Measurements from ENCODE around the gene VSNL1.
A peak's percentile ranks its signal among the peaks of the same experiment; 100 is the strongest.

The VSNL1 gene

DNA sequence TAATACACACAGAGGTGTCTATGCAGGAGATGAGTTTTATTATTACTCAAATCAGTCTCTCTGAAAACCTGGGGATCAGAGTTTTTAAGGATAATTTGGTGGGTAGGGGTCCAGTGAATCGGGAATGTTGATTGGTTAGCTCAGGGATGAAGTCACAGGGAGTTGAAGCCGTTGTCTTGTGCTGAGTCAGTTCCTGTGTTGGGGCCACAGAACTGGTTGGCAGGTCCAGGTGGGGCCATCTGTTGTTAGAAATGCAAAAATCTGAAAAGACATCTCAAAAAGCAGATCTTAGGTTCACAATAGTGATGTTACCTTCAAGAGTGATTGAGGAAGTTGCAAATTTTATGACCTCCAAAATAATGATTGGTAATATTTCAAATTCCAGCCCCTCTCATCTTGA lies 86.9 kb downstream of the VSNL1 start (continued):
- TF ChIP-seq ZNF354C (tag by site-specific recombination; IDR thresholded peaks at IDR 0.05; ENCODE audit: borderline replicate concordance, low read depth) (no peak), ZNF423 (tag by site-specific recombination; IDR thresholded peaks at IDR 0.05) (no peak), YY2 (tag by site-specific recombination; IDR thresholded peaks at IDR 0.05) (no peak), ZNF157 (tag by site-specific recombination; IDR thresholded peaks at IDR 0.05) (no peak), ZFP41 (tag by site-specific recombination; IDR thresholded peaks at IDR 0.05; ENCODE audit: borderline replicate concordance) (no peak), ZNF555 (tag by site-specific recombination; conservative IDR thresholded peaks at IDR 0.05) (no peak)
- TF ChIP-seq, protein P1, sequence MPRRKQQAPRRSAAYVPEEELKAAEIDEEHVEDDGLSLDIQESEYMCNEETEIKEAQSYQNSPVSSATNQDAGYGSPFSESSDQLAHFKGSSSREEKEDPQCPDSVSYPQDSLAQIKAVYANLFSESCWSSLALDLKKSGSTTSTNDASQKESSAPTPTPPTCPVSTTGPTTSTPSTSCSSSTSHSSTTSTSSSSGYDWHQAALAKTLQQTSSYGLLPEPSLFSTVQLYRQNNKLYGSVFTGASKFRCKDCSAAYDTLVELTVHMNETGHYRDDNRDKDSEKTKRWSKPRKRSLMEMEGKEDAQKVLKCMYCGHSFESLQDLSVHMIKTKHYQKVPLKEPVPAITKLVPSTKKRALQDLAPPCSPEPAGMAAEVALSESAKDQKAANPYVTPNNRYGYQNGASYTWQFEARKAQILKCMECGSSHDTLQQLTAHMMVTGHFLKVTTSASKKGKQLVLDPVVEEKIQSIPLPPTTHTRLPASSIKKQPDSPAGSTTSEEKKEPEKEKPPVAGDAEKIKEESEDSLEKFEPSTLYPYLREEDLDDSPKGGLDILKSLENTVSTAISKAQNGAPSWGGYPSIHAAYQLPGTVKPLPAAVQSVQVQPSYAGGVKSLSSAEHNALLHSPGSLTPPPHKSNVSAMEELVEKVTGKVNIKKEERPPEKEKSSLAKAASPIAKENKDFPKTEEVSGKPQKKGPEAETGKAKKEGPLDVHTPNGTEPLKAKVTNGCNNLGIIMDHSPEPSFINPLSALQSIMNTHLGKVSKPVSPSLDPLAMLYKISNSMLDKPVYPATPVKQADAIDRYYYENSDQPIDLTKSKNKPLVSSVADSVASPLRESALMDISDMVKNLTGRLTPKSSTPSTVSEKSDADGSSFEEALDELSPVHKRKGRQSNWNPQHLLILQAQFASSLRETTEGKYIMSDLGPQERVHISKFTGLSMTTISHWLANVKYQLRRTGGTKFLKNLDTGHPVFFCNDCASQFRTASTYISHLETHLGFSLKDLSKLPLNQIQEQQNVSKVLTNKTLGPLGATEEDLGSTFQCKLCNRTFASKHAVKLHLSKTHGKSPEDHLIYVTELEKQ (tag by site-specific recombination; IDR thresholded peaks at IDR 0.05; ENCODE audit: borderline replicate concordance) = no peak

DNA sequence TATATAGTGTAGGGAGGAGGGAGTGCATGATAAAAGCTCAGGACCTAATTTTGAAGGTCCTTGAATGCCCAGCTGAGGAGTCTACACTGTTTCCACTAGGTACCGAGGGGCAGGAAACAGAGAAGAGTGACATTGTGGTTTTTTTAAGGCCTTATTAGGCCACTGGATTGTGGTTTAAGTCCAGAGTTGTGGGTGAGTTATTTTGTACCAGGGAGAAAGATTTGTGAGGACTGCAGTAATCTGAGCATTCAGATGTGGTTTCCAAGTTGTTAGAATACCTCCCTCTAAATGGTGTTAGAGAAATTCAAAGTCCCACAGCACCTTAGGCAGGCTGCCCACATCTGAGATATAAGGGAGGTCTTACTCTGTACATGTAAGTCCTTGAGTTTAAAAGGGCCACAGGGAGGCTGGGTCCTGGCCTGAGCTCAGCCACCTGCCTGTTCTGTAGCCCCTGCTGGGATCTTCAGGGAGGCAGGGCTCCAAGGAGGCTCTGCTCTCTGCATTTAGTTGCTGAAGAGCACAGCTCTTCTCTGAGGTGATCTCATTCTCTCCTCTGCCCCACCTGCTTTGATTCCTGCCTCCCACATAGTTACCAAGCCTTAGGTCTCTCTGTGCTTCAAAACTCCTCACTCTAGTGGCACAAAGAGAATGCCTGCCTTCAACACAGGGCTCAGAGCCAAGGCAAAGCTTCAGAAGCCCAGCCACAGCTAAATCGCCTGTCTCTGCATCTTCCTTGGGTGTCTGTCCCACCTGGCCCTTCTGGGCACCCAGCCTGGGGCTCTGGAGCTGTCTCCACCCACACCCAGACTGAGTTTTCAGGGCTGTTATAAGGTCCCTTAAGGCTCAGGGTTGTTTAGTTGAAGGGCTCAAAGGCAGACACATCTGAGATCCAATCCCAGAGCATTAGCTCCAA lies 88.1 kb downstream of the VSNL1 start:
- POLR2A ChIA-PET = no interaction called here
- CTCF ChIA-PET = interaction anchor here (2.4 kb wide), 1 partner anchor 17 kb away, joined by 7 read pairs; no protein-coding TSS in a partner anchor
- no peak for TF ChIP-seq SCRT1 (tag by site-specific recombination; IDR thresholded peaks at IDR 0.05; ENCODE audit: borderline replicate concordance)
- TF ChIP-seq GLIS1 (tag by site-specific recombination; IDR thresholded peaks at IDR 0.05) = peak; percentile 80
- TF ChIP-seq ZBTB7A (tag by site-specific recombination; IDR thresholded peaks at IDR 0.05; ENCODE audit: low read depth) = no peak
- no peak for TF ChIP-seq IKZF3 (tag by site-specific recombination; IDR thresholded peaks at IDR 0.05)
- 0 out of 2 replicates have a peak, but pooled peaks have one; percentile 7 for TF ChIP-seq EGR2 (tag by site-specific recombination; IDR thresholded peaks at IDR 0.05; ENCODE audit: low read depth)
- TF ChIP-seq, protein P2, sequence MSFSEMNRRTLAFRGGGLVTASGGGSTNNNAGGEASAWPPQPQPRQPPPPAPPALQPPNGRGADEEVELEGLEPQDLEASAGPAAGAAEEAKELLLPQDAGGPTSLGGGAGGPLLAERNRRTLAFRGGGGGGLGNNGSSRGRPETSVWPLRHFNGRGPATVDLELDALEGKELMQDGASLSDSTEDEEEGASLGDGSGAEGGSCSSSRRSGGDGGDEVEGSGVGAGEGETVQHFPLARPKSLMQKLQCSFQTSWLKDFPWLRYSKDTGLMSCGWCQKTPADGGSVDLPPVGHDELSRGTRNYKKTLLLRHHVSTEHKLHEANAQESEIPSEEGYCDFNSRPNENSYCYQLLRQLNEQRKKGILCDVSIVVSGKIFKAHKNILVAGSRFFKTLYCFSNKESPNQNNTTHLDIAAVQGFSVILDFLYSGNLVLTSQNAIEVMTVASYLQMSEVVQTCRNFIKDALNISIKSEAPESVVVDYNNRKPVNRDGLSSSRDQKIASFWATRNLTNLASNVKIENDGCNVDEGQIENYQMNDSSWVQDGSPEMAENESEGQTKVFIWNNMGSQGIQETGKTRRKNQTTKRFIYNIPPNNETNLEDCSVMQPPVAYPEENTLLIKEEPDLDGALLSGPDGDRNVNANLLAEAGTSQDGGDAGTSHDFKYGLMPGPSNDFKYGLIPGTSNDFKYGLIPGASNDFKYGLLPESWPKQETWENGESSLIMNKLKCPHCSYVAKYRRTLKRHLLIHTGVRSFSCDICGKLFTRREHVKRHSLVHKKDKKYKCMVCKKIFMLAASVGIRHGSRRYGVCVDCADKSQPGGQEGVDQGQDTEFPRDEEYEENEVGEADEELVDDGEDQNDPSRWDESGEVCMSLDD (tag by site-specific recombination; IDR thresholded peaks at IDR 0.05) = no peak
- Histone ChIP-seq H3K4me3 (ENCODE audit: low read depth, low read length) (no peak overlapping the region), H3K9me3 (ENCODE audit: control insufficient read depth, insufficient read depth, low read depth, low read length) (no peaks in the 10 kb centered on the region), H3K27ac (ENCODE audit: extremely low read depth, low read depth, low read length) (no peak overlapping the region), H3K4me1 (ENCODE audit: control insufficient read depth, insufficient read depth, low read length) (no peaks in the 10 kb centered on the region), H3K36me3 (ENCODE audit: control insufficient read depth in 2 of 2, insufficient read depth in 1 of 2, low read length in 2 of 2) (no peaks in the 10 kb centered on the region)

DNA sequence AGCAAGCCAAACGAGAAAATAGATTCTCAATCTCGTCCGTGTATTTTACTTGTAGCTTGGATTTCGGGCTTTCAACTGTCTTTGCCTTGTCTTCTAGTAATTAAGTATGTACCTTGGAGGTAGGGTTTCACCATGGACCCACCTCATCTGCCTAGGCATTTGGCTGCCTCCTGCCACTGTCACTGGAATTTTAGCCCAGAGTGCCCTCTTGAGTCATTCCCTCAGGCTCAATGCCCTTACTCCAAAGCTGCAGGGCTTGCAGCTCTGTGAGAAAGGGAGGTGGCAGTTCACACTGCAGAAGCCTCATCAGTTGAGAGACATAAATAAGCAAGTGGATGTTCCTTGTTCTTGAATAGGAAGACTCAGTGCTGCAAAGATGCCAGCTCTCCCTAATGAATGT lies 89.6 kb downstream of the VSNL1 start:
- H3K9me3 ChIP-seq (ENCODE audit: control insufficient read depth, insufficient read depth, low read depth, low read length) = no peaks in the 10 kb centered on the region
- POLR2A ChIA-PET = no interaction called here
- no peak overlapping the region for H3K4me3 ChIP-seq (ENCODE audit: low read depth, low read length)
- CTCF ChIA-PET = interaction anchor here (0.7 kb wide), 2 partner anchors 14 to 16 kb away, joined by 3 read pairs; no protein-coding TSS in a partner anchor
- H3K4me1 ChIP-seq (ENCODE audit: control insufficient read depth, insufficient read depth, low read length) = no peaks in the 10 kb centered on the region
- H3K36me3 ChIP-seq (ENCODE audit: control insufficient read depth in 2 of 2, insufficient read depth in 1 of 2, low read length in 2 of 2) = no peaks in the 10 kb centered on the region
- no peak overlapping the region for H3K27ac ChIP-seq (ENCODE audit: extremely low read depth, low read depth, low read length)
- no peak for TF ChIP-seq ZFP3 (tag by site-specific recombination; IDR thresholded peaks at IDR 0.05; ENCODE audit: low read depth)
- TF ChIP-seq, protein P3, sequence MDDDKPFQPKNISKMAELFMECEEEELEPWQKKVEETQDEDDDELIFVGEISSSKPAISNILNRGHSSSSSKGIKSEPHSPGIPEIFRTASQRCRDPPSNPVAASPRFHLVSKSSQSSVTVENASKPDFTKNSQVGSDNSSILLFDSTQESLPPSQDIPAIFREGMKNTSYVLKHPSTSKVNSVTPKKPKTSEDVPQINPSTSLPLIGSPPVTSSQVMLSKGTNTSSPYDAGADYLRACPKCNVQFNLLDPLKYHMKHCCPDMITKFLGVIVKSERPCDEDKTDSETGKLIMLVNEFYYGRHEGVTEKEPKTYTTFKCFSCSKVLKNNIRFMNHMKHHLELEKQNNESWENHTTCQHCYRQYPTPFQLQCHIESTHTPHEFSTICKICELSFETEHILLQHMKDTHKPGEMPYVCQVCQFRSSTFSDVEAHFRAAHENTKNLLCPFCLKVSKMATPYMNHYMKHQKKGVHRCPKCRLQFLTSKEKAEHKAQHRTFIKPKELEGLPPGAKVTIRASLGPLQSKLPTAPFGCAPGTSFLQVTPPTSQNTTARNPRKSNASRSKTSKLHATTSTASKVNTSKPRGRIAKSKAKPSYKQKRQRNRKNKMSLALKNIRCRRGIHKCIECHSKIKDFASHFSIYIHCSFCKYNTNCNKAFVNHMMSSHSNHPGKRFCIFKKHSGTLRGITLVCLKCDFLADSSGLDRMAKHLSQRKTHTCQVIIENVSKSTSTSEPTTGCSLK (tag by site-specific recombination; IDR thresholded peaks at IDR 0.05) = no peak
- no peak for TF ChIP-seq ZNF112 (tag by site-specific recombination; IDR thresholded peaks at IDR 0.05)
- TF ChIP-seq, protein P4, sequence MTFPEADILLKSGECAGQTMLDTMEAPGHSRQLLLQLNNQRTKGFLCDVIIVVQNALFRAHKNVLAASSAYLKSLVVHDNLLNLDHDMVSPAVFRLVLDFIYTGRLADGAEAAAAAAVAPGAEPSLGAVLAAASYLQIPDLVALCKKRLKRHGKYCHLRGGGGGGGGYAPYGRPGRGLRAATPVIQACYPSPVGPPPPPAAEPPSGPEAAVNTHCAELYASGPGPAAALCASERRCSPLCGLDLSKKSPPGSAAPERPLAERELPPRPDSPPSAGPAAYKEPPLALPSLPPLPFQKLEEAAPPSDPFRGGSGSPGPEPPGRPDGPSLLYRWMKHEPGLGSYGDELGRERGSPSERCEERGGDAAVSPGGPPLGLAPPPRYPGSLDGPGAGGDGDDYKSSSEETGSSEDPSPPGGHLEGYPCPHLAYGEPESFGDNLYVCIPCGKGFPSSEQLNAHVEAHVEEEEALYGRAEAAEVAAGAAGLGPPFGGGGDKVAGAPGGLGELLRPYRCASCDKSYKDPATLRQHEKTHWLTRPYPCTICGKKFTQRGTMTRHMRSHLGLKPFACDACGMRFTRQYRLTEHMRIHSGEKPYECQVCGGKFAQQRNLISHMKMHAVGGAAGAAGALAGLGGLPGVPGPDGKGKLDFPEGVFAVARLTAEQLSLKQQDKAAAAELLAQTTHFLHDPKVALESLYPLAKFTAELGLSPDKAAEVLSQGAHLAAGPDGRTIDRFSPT (tag by site-specific recombination; IDR thresholded peaks at IDR 0.05) = no peak
- TF ChIP-seq ZBTB7A (tag by site-specific recombination; IDR thresholded peaks at IDR 0.05; ENCODE audit: low read depth) = no peak
- no peak for TF ChIP-seq ZNF76 (tag by site-specific recombination; IDR thresholded peaks at IDR 0.05; ENCODE audit: borderline replicate concordance, low read depth)
- no peak for TF ChIP-seq GFI1B (tag by site-specific recombination; IDR thresholded peaks at IDR 0.05)
- no peak for TF ChIP-seq ZNF202 (tag by site-specific recombination; IDR thresholded peaks at IDR 0.05; ENCODE audit: borderline replicate concordance)
- no peak for TF ChIP-seq ZXDB (tag by site-specific recombination; IDR thresholded peaks at IDR 0.05)

Data from HEK293 (cell line).